Activated T-helper 9 cell treated with anti-CD3 and anti-CD28 coated beads, Interleukin-2, amount 50 U/mL, for 16 hours (primary cell): ENCODE measurements around the gene PMAIP1.
"Not testable (repeated sequence)": the region's sequence is repeated elsewhere in the genome, so short reads cannot be mapped to it uniquely, and the experiment has no call there.

Experiments used
- DNase-seq: peaks from one replicate; pipeline ENCODE4 v3.0.0-alpha.2; 2020; ENCODE audit warnings: low read depth

PMAIP1 gene

GRCh38 chr18:59885579-59886163, 14.1 kb upstream of the PMAIP1 start:
- no peak for DNase-seq

- DNase-seq, result not testable (repeated sequence)
These were observed 13.4 kb upstream of the PMAIP1 start for GRCh38 chr18:59886399-59886798.

- no peak for DNase-seq
These were observed 7.7 kb upstream of the PMAIP1 start for GRCh38 chr18:59892123-59892522.

- DNase-seq, result no peak
These were observed 5.8 kb upstream of the PMAIP1 start for GRCh38 chr18:59893971-59894370.

- no peak for DNase-seq
These were observed 2.4 kb upstream of the PMAIP1 start for GRCh38 chr18:59897321-59897954.

- DNase-seq, result no peak
These were observed 1.7 kb upstream of the PMAIP1 start for GRCh38 chr18:59898093-59898492.

- DNase-seq, result no peak
These were observed 1.0 kb upstream of the PMAIP1 start for GRCh38 chr18:59898609-59899297.

GRCh38 chr18:59900222-59901128, 679 bp downstream of the PMAIP1 start:
- peak; percentile 48 for DNase-seq

- no peak for DNase-seq
These were observed 2.6 kb downstream of the PMAIP1 start for GRCh38 chr18:59902131-59902992.

- no peak for DNase-seq
These were observed 3.3 kb downstream of the PMAIP1 start for GRCh38 chr18:59902993-59903610.

- no peak for DNase-seq
These were observed 4.3 kb downstream of the PMAIP1 start for GRCh38 chr18:59904011-59904601.

- DNase-seq, result no peak
These were observed 5.9 kb downstream of the PMAIP1 start for GRCh38 chr18:59905686-59906091.

GRCh38 chr18:59906203-59906602, 6.4 kb downstream of the PMAIP1 start:
- DNase-seq, result no peak

GRCh38 chr18:59907172-59907571, 7.4 kb downstream of the PMAIP1 start:
- no peak for DNase-seq

GRCh38 chr18:59907660-59908059, 7.9 kb downstream of the PMAIP1 start:
- DNase-seq, result no peak

GRCh38 chr18:59908799-59909198, 9.0 kb downstream of the PMAIP1 start:
- no peak for DNase-seq

GRCh38 chr18:59909289-59910036, 9.7 kb downstream of the PMAIP1 start:
- DNase-seq, result no peak

GRCh38 chr18:59910967-59911366, 11.2 kb downstream of the PMAIP1 start:
- DNase-seq, result no peak

GRCh38 chr18:59911600-59911999, 11.8 kb downstream of the PMAIP1 start:
- DNase-seq, result no peak

- no peak for DNase-seq
These were observed 12.3 kb downstream of the PMAIP1 start for GRCh38 chr18:59912007-59912550.
